ENCODE measurements around the gene D2HGDH.

DNA sequence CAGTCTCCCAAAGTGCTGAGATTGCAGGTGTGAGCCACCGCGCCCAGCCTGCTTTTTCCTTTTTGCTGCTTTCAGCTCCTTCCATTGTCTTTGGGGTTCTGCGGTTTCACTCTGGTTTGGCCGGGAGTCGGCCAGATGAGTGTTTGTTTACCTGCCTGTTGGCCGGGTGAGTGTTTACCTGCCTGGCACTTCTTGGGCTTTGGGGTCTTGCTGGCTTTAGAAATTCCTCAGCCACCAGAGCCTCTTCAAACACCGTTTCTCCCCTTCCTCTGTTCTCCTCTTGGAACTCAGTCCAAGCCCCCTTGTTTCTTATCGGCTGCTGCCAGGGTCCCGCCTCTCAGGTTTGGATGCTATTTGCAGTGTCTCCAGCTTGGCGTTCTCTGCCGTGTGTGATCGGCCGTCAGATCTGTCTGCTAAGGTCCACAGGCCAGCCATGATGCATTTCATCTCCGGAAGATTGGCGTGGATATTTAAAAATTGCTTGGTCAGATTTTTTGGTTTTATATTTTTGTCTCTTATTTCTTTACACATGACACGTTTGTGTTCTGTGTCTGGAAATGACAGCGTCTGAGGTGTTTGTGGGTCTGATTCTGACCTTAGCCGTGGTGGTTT is 28.0 kb downstream of the D2HGDH start:
- no peak for TF ChIP-seq POLR2A (IDR thresholded peaks at IDR 0.05)
- TF ChIP-seq, protein P1, sequence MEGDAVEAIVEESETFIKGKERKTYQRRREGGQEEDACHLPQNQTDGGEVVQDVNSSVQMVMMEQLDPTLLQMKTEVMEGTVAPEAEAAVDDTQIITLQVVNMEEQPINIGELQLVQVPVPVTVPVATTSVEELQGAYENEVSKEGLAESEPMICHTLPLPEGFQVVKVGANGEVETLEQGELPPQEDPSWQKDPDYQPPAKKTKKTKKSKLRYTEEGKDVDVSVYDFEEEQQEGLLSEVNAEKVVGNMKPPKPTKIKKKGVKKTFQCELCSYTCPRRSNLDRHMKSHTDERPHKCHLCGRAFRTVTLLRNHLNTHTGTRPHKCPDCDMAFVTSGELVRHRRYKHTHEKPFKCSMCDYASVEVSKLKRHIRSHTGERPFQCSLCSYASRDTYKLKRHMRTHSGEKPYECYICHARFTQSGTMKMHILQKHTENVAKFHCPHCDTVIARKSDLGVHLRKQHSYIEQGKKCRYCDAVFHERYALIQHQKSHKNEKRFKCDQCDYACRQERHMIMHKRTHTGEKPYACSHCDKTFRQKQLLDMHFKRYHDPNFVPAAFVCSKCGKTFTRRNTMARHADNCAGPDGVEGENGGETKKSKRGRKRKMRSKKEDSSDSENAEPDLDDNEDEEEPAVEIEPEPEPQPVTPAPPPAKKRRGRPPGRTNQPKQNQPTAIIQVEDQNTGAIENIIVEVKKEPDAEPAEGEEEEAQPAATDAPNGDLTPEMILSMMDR (IDR thresholded peaks at IDR 0.05) = no peak
